Glomerular visceral epithelial cell (primary cell): ENCODE measurements around the gene AKR1D1.

Experiments used
- DNase-seq: peaks from one replicate; pipeline ENCODE4 v3.0.0-alpha.2; 2016; ENCODE audit errors: extremely low spot score

AKR1D1 gene

GRCh38 chr7:138166681-138167080 is 90.4 kb downstream of the AKR1D1 start:
- no peak for DNase-seq

- DNase-seq = no peak
Measured at GRCh38 chr7:138167222-138167621, 91.0 kb downstream of the AKR1D1 start.

GRCh38 chr7:138167869-138168296 is 91.6 kb downstream of the AKR1D1 start:
- DNase-seq = no peak
